CD4-positive, CD25-positive, alpha-beta regulatory T cell (primary cell): ENCODE results near the gene CATSPERD. TPM values are rescaled to one million over a fixed set of nuclear protein-coding genes. Genes with fewer than 3 reads are reported as not detected.
A peak's percentile ranks its signal among the peaks of the same experiment; 100 is the strongest.
"Not testable (repeated sequence)": the region's sequence is repeated elsewhere in the genome, so short reads cannot be mapped to it uniquely, and the experiment has no call there.

ENCODE experiments used
- ATAC-seq, 2 donors: fragments of 150-1000 bp; cut with Tn5 transposase; one replicate each; pipeline ENCODE4 v1.10.0; 2021; ENCODE audit warnings: low read depth in 2 of 2, moderate number of reproducible peaks in 2 of 2, moderate library complexity in 1 of 2
- DNase-seq, 3 donors: peaks; one replicate each; pipeline versions ENCODE4 v3.0.0 to v3.0.0-alpha.2; 2012 to 2022; ENCODE audit warnings: mixed read lengths in 1 of 3
- H3K27ac ChIP-seq: one replicate; pipeline ENCODE4 v1.7.0; 2013; ENCODE audit warnings: mild to moderate bottlenecking, low read length; ENCODE audit not compliant: insufficient read depth, poor library complexity, severe bottlenecking
- H3K27me3 ChIP-seq: one replicate; pipeline ENCODE4 v1.7.0; 2013; ENCODE audit warnings: low read length; ENCODE audit not compliant: control insufficient read depth, insufficient read depth
- H3K36me3 ChIP-seq: one replicate; pipeline ENCODE4 v1.7.0; 2013; ENCODE audit warnings: mild to moderate bottlenecking, low read length, moderate library complexity; ENCODE audit not compliant: control insufficient read depth, insufficient read depth
- H3K4me1 ChIP-seq: 2 replicates; pipeline ENCODE4 v1.7.0; 2013; ENCODE audit warnings: mild to moderate bottlenecking, low read length; ENCODE audit not compliant: insufficient read depth, control insufficient read depth, poor library complexity, severe bottlenecking
- H3K4me3 ChIP-seq: one replicate; pipeline ENCODE4 v1.7.0; 2013; ENCODE audit warnings: low read depth, mild to moderate bottlenecking, low read length, moderate library complexity
- H3K9me3 ChIP-seq, 2 experiments: 1 replicate in 1 of 2; 2 replicates in 1 of 2; pipeline ENCODE4 v1.7.0; 2013; ENCODE audit warnings: low read length in 2 of 2, mild to moderate bottlenecking in 1 of 2, moderate library complexity in 1 of 2; ENCODE audit not compliant: control insufficient read depth in 2 of 2
- H3K27ac Mint-ChIP-seq, 3 donors: one replicate each; pipeline ENCODE4 v1.8.0; 2020 to 2022; ENCODE audit warnings: mild to moderate bottlenecking in 3 of 3, mixed read lengths in 3 of 3, moderate library complexity in 2 of 3
- H3K27me3 Mint-ChIP-seq: one replicate; pipeline ENCODE4 v1.8.0; 2022; ENCODE audit warnings: mild to moderate bottlenecking, mixed read lengths
- H3K36me3 Mint-ChIP-seq: one replicate; pipeline ENCODE4 v1.8.0; 2020; ENCODE audit warnings: mixed read lengths
- H3K4me1 Mint-ChIP-seq, 4 donors: one replicate each; pipeline ENCODE4 v1.8.0; 2020 to 2022; ENCODE audit warnings: mixed read lengths in 4 of 4, mild to moderate bottlenecking in 1 of 4
- H3K4me3 Mint-ChIP-seq, 4 donors: one replicate each; pipeline ENCODE4 v1.8.0; 2020 to 2022; ENCODE audit warnings: mild to moderate bottlenecking in 4 of 4, mixed read lengths in 4 of 4, moderate library complexity in 3 of 4
- H3K9me3 Mint-ChIP-seq, 7 donors: one replicate each; pipeline ENCODE4 v1.8.0; 2020 to 2022; ENCODE audit warnings: mixed read lengths in 7 of 7, mild to moderate bottlenecking in 3 of 7, moderate library complexity in 2 of 7
- polyA plus RNA-seq, 4 donors: library from polyadenylated mRNA; unstranded; fragments of 300-500 nt; fragmentation: Illumina TruSeq; gene quantifications; one replicate each; pipeline ENCODE4 v1.2.3, GENCODE V29; 2021
- total RNA-seq: library from RNA; stranded (reverse); gene quantifications from one replicate; pipeline ENCODE4 v1.2.3, GENCODE V29; 2022

CATSPERD gene
- total and polyA plus RNA-seq, 5 donors from 2014 or later: 0.17 TPM; not detected in 4

- no peaks in the 10 kb centered on the region for H3K9me3 ChIP-seq
- no peak overlapping the region for H3K4me3 ChIP-seq
- Mint-ChIP-seq H3K27me3 (peaks cover 6% of the 10 kb centered on the region), H3K9me3 (no peaks in the 10 kb centered on the region), H3K4me3 (peak overlapping the region; percentile 90 to 98 (median 93)), H3K27ac (peak overlapping the region; percentile 81 to 94 (median 92)), H3K4me1 (peaks cover 4 to 40% (median 29%) of the 10 kb centered on the region in 4 donors), H3K36me3 (peaks cover 3% of the 10 kb centered on the region)
- peaks cover 25% of the 10 kb centered on the region for H3K4me1 ChIP-seq
- H3K36me3 ChIP-seq: peaks cover 9% of the 10 kb centered on the region
- ATAC-seq: no peak
- no peak for DNase-seq
- H3K27me3 ChIP-seq: no peaks in the 10 kb centered on the region
- peak overlapping the region; percentile 95 for H3K27ac ChIP-seq
Observed at GRCh38 chr19:5718037-5718578, 2.3 kb upstream of the CATSPERD start.

GRCh38 chr19:5718579-5719273 lies 1.7 kb upstream of the CATSPERD start:
- Mint-ChIP-seq H3K9me3 (no peaks in the 10 kb centered on the region), H3K27me3 (peaks cover 7% of the 10 kb centered on the region), H3K4me3 (peak overlapping the region; percentile 90 to 98 (median 93)), H3K4me1 (peaks cover 4 to 39% (median 29%) of the 10 kb centered on the region in 4 donors), H3K27ac (peak overlapping the region; percentile 81 to 94 (median 92)), H3K36me3 (peaks cover 3% of the 10 kb centered on the region)
- H3K27ac ChIP-seq: peak overlapping the region; percentile 95
- H3K9me3 ChIP-seq: no peaks in the 10 kb centered on the region
- DNase-seq (peak in 1 of 3 donors; percentile 62), ATAC-seq (no peak)
- H3K36me3 ChIP-seq: peaks cover 4% of the 10 kb centered on the region
- no peaks in the 10 kb centered on the region for H3K27me3 ChIP-seq
- H3K4me1 ChIP-seq: peaks cover 25% of the 10 kb centered on the region
- H3K4me3 ChIP-seq: peak overlapping the region; percentile 90

- Histone ChIP-seq H3K27me3 (no peaks in the 10 kb centered on the region), H3K4me1 (peaks cover 25% of the 10 kb centered on the region), H3K9me3 (no peaks in the 10 kb centered on the region), H3K4me3 (peak overlapping the region; percentile 90), H3K27ac (peak overlapping the region; percentile 95), H3K36me3 (no peaks in the 10 kb centered on the region)
- Mint-ChIP-seq H3K4me1 (peaks cover 4 to 39% (median 26%) of the 10 kb centered on the region in 4 donors), H3K36me3 (no peaks in the 10 kb centered on the region), H3K9me3 (no peaks in the 10 kb centered on the region), H3K4me3 (peak overlapping the region; percentile 90 to 98 (median 94)), H3K27ac (peak overlapping the region; percentile 81 to 96 (median 96)), H3K27me3 (peaks cover 11% of the 10 kb centered on the region)
- ATAC-seq (no peak), DNase-seq (peak in 2 of 3 donors; percentile 31 to 36)
Observed at GRCh38 chr19:5719274-5719960, 1.0 kb upstream of the CATSPERD start.

GRCh38 chr19:5727453-5728050 lies 7.1 kb downstream of the CATSPERD start:
- no peak overlapping the region for H3K27ac Mint-ChIP-seq
- peaks cover 14% of the 10 kb centered on the region for H3K27me3 Mint-ChIP-seq
- peaks cover 0 to 2% (median 0%) of the 10 kb centered on the region in 7 donors for H3K9me3 Mint-ChIP-seq
- DNase-seq: no peak
- no peaks in the 10 kb centered on the region for H3K36me3 ChIP-seq
- no peak for ATAC-seq
- H3K36me3 Mint-ChIP-seq: no peaks in the 10 kb centered on the region
- H3K4me3 ChIP-seq: no peak overlapping the region
- no peak overlapping the region for H3K27ac ChIP-seq
- H3K27me3 ChIP-seq: no peaks in the 10 kb centered on the region
- H3K4me3 Mint-ChIP-seq: no peak overlapping the region
- no peaks in the 10 kb centered on the region for H3K4me1 Mint-ChIP-seq
- H3K4me1 ChIP-seq: no peaks in the 10 kb centered on the region
- no peaks in the 10 kb centered on the region for H3K9me3 ChIP-seq

GRCh38 chr19:5733172-5733571 lies 12.7 kb downstream of the CATSPERD start:
- not testable (repeated sequence) for H3K27ac ChIP-seq, H3K27me3 ChIP-seq, H3K36me3 Mint-ChIP-seq, H3K9me3 ChIP-seq, H3K4me1 ChIP-seq, H3K4me1 Mint-ChIP-seq, DNase-seq, ATAC-seq, H3K4me3 Mint-ChIP-seq, H3K27me3 Mint-ChIP-seq, H3K4me3 ChIP-seq, H3K27ac Mint-ChIP-seq, H3K36me3 ChIP-seq, H3K9me3 Mint-ChIP-seq

GRCh38 chr19:5738423-5738822 lies 18.0 kb downstream of the CATSPERD start:
- no peaks in the 10 kb centered on the region for H3K36me3 ChIP-seq

GRCh38 chr19:5742051-5742450 lies 21.6 kb downstream of the CATSPERD start:
- no peak overlapping the region for H3K4me3 ChIP-seq
- H3K4me1 ChIP-seq: no peaks in the 10 kb centered on the region
- no peaks in the 10 kb centered on the region for H3K9me3 ChIP-seq
- ATAC-seq: no peak
- peak overlapping the region in 1 of 3 donors; percentile 65 for H3K27ac Mint-ChIP-seq
- DNase-seq: no peak
- H3K36me3 Mint-ChIP-seq: no peaks in the 10 kb centered on the region
- H3K27ac ChIP-seq: no peak overlapping the region
- H3K4me3 Mint-ChIP-seq: no peak overlapping the region
- H3K9me3 Mint-ChIP-seq: peaks cover 0 to 4% (median 0%) of the 10 kb centered on the region in 7 donors
- H3K4me1 Mint-ChIP-seq: no peaks in the 10 kb centered on the region
- H3K27me3 ChIP-seq: no peaks in the 10 kb centered on the region
- H3K36me3 ChIP-seq: no peaks in the 10 kb centered on the region
- H3K27me3 Mint-ChIP-seq: peaks cover 11% of the 10 kb centered on the region

More at GRCh38 chr19:5738423-5738822, 18.0 kb downstream of the CATSPERD start:
- no peak for ATAC-seq
- Mint-ChIP-seq H3K36me3 (no peaks in the 10 kb centered on the region), H3K4me3 (no peak overlapping the region), H3K27me3 (peaks cover 4% of the 10 kb centered on the region), H3K27ac (no peak overlapping the region), H3K4me1 (no peaks in the 10 kb centered on the region), H3K9me3 (peaks cover 0 to 4% (median 0%) of the 10 kb centered on the region in 7 donors)
- Histone ChIP-seq H3K27me3 (no peaks in the 10 kb centered on the region), H3K27ac (no peak overlapping the region), H3K4me3 (no peak overlapping the region), H3K9me3 (no peaks in the 10 kb centered on the region), H3K4me1 (no peaks in the 10 kb centered on the region)
- DNase-seq: no peak
